ENCODE results near the gene SWT1.
A peak's percentile ranks its signal among the peaks of the same experiment; 100 is the strongest.
"Not testable (repeated sequence)": the region's sequence is repeated elsewhere in the genome, so short reads cannot be mapped to it uniquely, and the experiment has no call there.

Gene SWT1

GRCh38 chr1:185170291-185170848 is 13.4 kb downstream of the SWT1 start:
- peak; percentile 66 for DNase-seq

GRCh38 chr1:185193756-185194155 is 36.8 kb downstream of the SWT1 start:
- no peak for DNase-seq

GRCh38 chr1:185198712-185199111 is 41.7 kb downstream of the SWT1 start:
- DNase-seq: not testable (repeated sequence)

- DNase-seq: no peak
These were observed 43.9 kb downstream of the SWT1 start for GRCh38 chr1:185200889-185201288.

GRCh38 chr1:185207170-185207569 is 50.2 kb downstream of the SWT1 start:
- DNase-seq: no peak

- DNase-seq: no peak
These were observed 51.1 kb downstream of the SWT1 start for GRCh38 chr1:185207980-185208602.

- DNase-seq: no peak
These were observed 51.7 kb downstream of the SWT1 start for GRCh38 chr1:185208626-185209180.

GRCh38 chr1:185209357-185209756 is 52.4 kb downstream of the SWT1 start:
- DNase-seq: not testable (repeated sequence)

GRCh38 chr1:185213091-185213490 is 56.1 kb downstream of the SWT1 start:
- no peak for DNase-seq

GRCh38 chr1:185215911-185216310 is 58.9 kb downstream of the SWT1 start:
- no peak for DNase-seq

- DNase-seq: no peak
These were observed 67.2 kb downstream of the SWT1 start for GRCh38 chr1:185224132-185224531.

- DNase-seq: no peak
These were observed 70.2 kb downstream of the SWT1 start for GRCh38 chr1:185227161-185227560.

GRCh38 chr1:185228979-185229378 is 72.0 kb downstream of the SWT1 start:
- no peak for DNase-seq

- no peak for DNase-seq
These were observed 73.0 kb downstream of the SWT1 start for GRCh38 chr1:185229981-185230380.

- DNase-seq: no peak
These were observed 75.9 kb downstream of the SWT1 start for GRCh38 chr1:185232874-185233273.

GRCh38 chr1:185234183-185234582 is 77.2 kb downstream of the SWT1 start:
- DNase-seq: not testable (repeated sequence)

- DNase-seq: not testable (repeated sequence)
These were observed 80.2 kb downstream of the SWT1 start for GRCh38 chr1:185237176-185237575.

GRCh38 chr1:185237661-185238060 is 80.7 kb downstream of the SWT1 start:
- DNase-seq: no peak

GRCh38 chr1:185238447-185238846 is 81.5 kb downstream of the SWT1 start:
- DNase-seq: no peak

GRCh38 chr1:185239861-185240260 is 82.9 kb downstream of the SWT1 start:
- DNase-seq: no peak

- DNase-seq: no peak
These were observed 84.2 kb downstream of the SWT1 start for GRCh38 chr1:185241127-185241526.

GRCh38 chr1:185244015-185244747 is 87.2 kb downstream of the SWT1 start:
- no peak for DNase-seq

- DNase-seq: no peak
These were observed 88.5 kb downstream of the SWT1 start for GRCh38 chr1:185245466-185245865.

GRCh38 chr1:185249563-185249962 is 92.6 kb downstream of the SWT1 start:
- no peak for DNase-seq
